Raji (cell line): ENCODE data around the gene APEX1.
A peak's percentile ranks its signal among the peaks of the same experiment; 100 is the strongest.

Experiments
- POLR2A ChIP-seq: IDR thresholded peaks from 2 replicates; pipeline ENCODE4 v1.6.1; 2011; ENCODE audit warnings: low read depth, low read length, control low read depth; ENCODE audit not compliant: insufficient read depth

APEX1 gene

DNA sequence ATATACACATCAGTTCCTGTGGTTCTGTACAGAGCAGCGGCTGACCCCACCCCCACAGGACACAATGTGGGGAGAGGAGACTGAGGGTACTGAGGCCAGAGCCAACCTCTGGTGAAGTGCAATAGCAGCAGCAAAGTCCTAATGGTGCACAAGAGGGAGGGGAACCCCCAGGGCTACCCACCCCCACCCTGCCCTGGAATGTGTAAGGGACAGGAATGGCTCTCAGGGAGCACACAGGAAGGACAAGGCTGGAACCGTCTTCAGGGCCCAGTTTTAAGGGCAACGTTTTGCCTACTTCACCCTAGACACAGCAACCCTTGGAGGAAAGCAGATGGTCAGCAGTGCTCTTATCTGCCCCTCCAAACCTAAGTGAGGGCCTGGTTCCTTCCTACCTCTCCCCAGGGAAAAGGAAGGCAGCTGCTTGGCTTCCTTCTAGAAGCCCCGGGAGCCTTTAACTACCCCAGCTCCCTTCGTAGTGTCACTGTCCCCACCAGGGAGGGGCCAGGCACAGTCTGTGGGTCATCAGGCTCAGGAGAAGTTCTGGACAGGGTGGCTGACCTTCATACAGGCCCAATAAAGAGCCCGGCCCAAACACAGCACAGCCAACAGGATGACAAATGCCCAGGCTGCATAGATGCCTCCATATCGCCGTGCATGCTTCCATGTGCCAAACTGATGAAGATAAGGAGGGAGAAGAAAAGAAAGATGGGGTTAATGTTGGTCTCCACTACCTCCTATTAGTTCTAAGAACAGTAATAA, 3.2 kb downstream of the APEX1 start:
- TF ChIP-seq POLR2A, result peak; percentile 48

DNA sequence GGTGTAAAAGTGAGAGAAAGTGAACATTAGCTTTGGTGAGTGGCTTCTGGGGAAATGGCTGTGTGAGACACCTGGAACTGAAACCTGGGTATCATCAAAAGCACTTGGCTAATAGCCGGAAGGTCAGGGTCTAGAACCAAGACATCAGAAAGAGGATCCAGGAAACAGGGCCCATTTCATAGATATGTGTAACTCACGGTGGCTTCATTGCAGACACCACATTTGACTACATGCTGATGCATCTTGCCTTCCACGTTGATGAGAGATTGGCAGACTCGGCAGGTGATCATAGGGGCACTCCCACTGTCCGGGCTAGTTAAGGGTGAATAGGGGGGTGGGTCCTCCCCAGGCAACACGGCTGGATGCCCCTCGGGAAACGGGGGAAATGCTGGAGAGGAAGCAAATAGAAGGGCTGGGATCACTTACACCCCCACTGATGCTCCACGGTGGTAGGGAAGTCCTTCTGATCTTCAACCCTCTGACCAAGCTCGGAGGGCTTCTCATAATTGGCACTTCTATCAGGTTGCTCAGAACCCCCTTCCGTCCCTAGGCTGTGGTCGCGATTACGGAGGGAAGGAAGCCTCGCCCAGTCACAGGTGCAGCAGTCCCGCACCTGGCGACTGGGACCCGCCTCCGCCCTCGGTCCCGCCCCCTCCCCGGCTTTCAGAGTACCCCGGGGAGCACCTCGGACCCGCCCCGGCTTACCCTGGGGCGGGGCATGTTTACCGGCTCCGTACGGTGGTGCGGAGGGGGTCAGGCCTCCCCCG, 5.6 kb downstream of the APEX1 start:
- no peak for TF ChIP-seq POLR2A

DNA sequence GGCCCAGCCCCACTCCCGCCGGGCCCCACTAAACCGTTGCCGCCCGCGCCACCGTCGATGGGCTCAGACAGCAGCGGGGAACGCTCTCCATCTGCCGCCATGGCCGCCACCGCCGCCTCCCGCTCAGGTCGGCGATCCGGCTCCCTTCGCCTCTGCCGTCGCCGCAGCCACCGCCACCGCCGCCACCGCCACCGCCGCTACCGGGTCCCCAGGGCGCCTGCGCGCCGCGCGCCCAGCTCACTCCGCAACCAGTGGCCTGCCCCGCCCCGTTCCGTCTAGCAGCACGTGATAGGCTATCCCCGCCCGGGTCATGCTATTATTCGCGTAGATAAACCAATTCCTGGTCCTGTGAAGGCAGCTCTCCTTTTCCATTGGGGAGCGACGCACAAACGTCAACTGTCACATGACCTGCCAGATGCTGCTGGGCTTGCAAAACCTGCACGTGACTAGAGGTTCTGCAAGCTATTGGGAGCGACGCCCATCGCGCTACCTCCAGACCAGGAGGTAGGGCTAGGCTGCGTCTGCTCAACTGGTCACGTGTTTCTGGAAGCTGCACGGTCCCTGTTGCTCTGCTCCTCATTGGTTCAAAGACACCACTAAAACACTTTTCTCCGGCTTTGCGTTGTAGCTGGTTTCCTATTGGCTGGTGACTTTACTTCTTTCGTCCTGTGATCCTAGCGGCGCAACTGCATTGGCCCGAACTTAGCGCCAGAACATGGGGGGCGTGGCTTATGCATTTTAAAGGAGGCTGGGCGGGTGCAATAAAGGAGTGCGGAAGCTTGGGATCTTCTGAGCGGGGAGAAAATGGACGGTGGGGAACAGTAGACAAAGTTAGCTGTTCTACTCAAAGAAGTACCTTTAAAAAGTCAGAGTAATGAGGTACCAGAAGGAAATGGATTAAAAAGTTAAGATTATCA, 6.5 kb downstream of the APEX1 start, which contains the start of gene PIP4P1:
Gene PIP4P1, minus strand, starts transcription at position 210 of the 917 bp plus-strand sequence. Its CDS starts 109 bp downstream, at position 101.
- TF ChIP-seq POLR2A, result peak; percentile 95

DNA sequence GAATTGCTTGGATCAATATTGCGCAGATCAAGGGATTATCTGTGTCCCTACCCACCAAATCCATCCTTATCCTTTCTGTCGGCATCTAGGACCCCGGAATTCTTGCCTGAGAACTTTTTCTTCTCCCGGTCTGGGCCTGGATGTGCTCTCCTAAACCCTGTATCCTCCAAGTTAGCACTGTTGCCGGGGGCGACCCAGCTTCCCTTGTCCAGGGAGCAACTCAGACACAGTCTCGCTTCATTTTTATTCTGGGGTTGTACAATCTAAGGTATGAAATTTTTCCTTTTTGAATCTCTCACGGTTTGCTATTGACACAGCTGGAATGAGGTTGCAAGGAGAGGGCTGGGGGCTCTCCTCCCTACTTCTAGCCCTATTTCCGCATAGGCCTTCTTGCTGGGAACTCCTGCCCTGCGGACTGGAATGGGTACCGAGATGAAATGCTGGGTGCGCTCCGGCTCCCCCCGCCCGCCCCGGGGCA, 13.8 kb downstream of the APEX1 start:
- no peak for TF ChIP-seq POLR2A

DNA sequence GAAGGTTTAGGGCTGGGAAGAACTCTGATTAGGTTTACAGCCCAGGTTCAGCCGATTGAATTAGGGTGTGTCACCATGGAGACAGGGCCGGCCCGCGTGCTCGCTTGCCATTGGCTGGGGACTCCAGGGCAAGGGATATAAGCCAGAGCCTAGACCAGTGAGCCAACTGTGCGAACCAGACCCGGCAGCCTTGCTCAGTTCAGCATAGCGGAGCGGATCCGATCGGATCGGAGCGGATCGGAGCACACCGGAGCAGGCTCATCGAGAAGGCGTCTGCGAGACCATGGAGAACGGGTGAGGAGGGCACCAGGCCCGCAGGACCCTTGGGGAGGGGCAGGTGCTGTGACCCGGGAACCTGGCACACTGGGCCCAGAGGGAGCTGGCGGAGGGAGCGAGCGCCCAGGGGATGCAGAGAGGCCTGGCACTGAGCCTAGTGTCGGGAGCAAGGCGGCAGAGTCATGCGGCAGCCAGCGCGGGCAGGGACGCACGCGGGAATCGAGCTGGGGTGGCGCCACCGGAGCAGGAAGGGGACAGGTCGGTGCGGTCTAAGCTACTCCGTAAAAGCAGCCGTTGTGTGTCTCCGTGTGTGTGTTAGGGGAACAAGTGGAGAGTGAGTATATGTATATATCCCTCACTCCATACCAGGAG, 14.3 kb downstream of the APEX1 start, which contains the start of gene PNP:
Gene PNP, plus strand, starts transcription at position 165 of the 648 bp plus-strand sequence. Its CDS starts 119 bp downstream, at position 284.
- peak; percentile 100 for TF ChIP-seq POLR2A

DNA sequence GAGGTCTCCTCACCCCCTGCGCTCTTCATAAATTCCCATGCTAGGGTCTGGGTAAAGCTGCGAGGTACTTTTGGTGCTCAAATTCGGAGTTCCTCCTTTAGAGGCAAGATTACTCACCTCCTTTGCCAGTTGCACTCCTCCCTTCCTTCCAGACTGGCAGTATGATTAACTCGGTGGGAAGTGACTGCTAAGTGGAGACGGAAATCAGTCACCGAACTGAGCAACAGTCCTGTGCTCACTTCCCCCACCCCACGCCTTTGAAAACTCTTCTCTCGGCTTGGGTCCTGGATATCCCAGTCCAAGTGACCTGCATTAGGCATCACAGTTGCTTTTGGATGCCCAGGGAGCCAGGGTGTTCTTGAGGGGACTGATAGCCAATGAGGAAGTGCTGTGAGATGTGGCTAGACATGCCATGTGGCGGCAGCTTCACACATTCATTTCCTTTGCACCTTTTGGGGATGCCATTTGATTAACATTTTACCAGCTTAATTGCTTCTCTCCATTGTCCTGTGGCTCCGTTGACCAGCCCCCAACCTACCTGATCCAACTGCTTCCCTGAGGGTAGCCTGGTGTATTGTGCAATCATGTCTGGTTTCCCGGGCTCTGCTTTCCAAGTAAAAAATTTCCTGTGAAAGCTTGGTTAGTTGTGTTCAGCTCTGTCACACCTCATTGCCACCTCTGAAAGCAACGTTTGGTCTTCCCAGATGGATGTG, 15.0 kb downstream of the APEX1 start:
- TF ChIP-seq POLR2A, result no peak; the same call in 1 of the 2 replicates

DNA sequence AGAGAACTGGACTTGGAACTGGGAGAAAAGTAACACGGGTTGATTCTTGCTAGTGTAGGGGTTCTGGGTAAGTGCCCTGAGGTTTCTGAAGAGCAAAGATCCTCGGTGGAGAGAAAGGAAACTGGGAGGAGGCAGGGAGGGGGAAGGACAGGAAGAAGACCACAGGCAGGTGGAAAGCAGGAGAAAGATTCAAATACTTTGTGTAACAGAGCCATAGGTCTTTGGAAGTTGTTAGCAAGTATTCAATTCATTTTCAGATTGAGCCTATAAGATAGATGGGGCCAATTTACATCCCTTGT, 15.5 kb downstream of the APEX1 start:
- no peak for TF ChIP-seq POLR2A

DNA sequence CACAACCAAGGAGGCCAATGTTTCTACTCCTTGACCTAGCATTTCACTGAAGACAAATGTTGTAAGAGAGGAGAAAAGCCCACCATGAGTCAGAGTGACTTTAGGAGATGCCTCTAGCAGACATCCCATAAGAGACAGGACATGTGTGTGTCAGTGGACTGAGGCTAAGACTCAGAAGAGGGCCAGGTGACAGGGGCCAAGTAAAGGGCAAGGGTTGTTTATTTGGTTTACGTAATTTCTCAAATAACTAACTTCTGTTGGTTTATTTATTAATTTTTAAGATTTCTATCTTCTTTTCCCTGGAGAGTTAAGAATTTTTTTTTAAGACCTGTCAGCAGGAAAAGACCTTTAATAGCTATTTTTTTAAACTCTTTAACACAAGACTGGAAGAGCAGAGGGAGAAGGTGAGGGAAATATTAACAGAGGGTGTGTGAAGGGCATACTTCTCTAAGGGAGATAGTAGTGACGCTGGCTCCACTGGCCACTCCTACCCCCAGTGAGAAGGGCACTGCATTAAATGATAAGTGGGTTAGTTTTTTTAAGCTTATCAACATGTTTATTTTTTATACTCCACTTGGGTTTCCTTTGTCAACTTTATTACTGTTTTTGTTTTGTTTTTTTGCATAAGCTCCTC, 17.6 kb downstream of the APEX1 start:
- TF ChIP-seq POLR2A, result no peak

DNA sequence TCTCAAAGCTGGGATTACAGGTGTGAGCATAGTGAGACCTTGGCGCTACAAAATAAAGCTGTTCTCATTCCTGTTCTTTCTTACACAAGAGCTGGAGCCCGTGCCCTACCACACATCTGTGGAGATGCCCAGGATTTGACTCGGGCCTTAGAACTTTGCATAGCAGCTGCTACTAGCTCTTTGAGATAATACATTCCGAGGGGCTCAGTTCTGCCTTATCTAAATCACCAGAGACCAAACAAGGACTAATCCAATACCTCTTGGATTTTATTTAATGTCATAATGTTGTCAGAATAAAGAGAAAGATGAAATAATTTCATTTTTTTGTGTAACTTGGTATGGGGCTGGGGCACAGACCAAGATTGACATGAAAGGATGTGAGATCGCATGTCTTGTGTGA, 21.8 kb downstream of the APEX1 start:
- no peak for TF ChIP-seq POLR2A

DNA sequence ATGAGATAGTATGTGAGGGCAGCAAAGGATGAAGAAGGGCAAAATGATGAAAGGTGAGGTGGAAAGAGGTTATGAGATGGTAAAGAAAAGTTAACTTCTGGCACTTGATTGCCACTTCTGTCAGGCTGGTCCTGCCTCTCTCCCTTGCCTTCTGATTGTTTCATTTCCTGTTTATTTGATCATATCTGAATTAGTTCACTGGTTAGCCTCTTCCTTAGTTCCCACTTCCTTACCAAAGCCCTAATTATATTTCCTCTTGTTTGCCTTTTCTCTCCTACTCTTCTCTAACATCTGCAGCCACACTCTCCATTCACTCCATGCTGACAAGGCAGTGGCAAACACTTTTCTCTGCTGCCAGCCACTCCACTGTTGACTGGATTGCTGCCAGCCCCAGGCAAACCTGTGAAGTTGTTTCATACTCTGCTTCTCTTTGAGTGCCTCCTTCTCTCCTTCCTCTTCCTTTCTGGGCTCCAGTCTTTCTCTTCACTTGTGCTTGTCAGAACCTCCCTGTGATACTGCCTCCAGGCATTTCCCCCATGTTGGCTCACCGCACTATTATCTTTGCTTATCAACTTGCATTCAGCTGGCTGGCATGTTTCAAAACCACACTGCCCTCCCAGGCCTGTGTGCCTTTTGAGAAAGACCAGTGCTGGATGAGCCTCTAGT, 22.3 kb downstream of the APEX1 start:
- TF ChIP-seq POLR2A, result no peak

DNA sequence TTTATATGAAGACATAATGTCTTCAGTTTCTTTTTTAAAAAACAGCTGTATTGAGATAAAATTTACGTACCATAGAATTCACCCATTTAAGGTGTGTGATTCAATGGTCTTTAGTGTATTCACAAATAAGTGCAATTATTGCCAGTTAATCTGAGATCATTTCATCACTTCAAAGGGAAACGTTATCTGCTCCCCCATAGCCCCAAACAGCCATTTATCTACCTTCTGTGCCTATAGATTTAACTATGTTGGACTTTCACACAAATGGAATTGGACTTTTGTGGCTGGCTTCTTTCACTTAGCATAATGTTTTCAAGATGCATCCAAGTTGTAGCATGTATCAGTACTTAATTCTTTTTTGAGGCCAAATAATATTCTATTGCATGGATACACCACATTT, 23.9 kb downstream of the APEX1 start:
- no peak for TF ChIP-seq POLR2A

DNA sequence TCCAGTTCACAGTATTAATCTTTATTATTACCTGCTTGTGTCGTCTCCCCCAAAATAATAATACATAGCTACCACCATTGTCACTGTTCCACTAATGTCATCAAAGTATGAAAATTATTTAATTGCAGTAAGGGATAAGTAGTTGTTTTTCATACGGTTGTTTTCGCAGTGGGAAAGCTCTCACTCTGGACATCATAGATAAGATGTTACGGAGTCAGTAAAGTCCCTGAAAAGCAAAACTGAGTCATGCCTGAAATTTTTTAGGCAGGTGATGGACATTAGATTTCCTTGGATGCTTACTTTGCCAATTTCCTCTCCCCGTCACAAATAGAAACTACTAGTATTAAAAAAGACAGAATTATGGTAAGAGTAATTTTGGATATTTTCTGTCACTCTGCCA, 27.4 kb downstream of the APEX1 start:
- no peak for TF ChIP-seq POLR2A

DNA sequence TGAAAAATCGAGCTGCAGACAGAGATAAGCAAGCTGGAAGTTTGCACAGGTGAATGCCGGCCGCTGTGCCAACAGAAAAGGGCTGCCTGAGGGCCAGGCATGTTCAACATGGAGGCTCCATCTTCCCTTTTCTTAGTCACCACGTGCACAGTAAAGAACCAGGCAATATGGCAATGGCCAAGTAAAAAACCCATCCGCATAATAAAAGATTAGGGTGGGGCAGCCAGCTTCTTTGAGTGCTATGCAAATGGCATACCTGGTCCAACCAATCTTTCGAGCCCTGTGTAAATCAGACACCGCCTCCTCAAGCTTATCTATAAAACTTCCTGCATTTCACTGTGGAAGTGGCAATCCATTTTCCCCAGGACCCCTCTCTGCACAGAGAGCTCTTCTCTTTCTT, 30.9 kb downstream of the APEX1 start:
- no peak for TF ChIP-seq POLR2A

DNA sequence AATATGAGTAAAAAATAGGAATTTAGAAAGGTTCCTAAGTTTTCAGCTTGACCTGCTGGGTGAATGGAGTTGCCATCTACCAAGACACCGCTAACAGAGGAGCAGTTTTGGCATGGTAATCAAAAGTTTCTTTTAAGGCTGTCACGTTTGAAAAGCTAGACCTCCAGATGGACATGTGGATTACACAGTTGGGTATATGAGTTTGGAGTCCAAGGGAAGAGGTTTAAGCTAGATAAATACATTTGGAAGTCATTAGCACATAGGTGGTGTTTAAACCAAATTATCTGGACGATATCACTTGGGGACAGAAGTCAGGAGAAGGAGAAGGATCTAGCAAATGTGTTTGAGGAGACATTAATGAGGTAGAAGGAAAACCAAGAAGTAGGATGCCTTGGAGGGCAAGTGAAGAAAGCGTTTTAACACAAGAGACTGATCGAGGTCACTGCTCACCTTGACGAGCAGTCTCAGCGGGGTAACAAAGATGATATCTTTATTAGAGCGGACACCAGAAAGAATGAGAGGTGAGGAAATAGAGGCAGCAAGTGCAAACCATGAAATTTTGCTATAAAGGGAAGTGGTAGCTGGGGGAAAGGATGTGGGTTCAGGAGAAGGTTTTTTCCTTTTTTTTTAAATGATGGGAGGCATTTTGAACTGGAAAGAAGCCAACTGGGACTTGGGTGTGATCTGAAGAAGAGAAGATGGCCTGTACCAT, 31.8 kb downstream of the APEX1 start:
- TF ChIP-seq POLR2A, result no peak
